Duodenal mucosa (tissue), 2 donors: ENCODE results near the gene ARMC7.

ENCODE experiments used
- H3K27ac ChIP-seq: one replicate; pipeline ENCODE4 v1.7.0; 2013; ENCODE audit warnings: low read depth, low read length
- H3K27me3 ChIP-seq, 2 donors: one replicate each; pipeline ENCODE4 v1.7.0; 2013; ENCODE audit warnings: low read length in 2 of 2, control low read depth in 1 of 2; ENCODE audit not compliant: insufficient read depth in 2 of 2, control insufficient read depth in 1 of 2
- H3K36me3 ChIP-seq, 2 donors: one replicate each; pipeline ENCODE4 v1.7.0; 2013; ENCODE audit warnings: low read length in 2 of 2, control low read depth in 1 of 2; ENCODE audit not compliant: insufficient read depth in 2 of 2, control insufficient read depth in 1 of 2
- H3K4me1 ChIP-seq, 2 donors: one replicate each; pipeline ENCODE4 v1.7.0; 2013; ENCODE audit warnings: low read length in 2 of 2, control low read depth in 1 of 2; ENCODE audit not compliant: insufficient read depth in 2 of 2, control insufficient read depth in 1 of 2
- H3K4me3 ChIP-seq, 2 donors: one replicate each; pipeline ENCODE4 v1.7.0; 2013; ENCODE audit warnings: low read length in 2 of 2, low read depth in 1 of 2
- H3K9ac ChIP-seq, 2 donors: one replicate each; pipeline ENCODE4 v1.7.0; 2013; ENCODE audit warnings: low read length in 2 of 2, low read depth in 1 of 2
- H3K9me3 ChIP-seq, 2 donors: one replicate each; pipeline ENCODE4 v1.7.0; 2013; ENCODE audit warnings: low read length in 2 of 2, control low read depth in 1 of 2; ENCODE audit not compliant: control insufficient read depth in 1 of 2

The ARMC7 gene

DNA sequence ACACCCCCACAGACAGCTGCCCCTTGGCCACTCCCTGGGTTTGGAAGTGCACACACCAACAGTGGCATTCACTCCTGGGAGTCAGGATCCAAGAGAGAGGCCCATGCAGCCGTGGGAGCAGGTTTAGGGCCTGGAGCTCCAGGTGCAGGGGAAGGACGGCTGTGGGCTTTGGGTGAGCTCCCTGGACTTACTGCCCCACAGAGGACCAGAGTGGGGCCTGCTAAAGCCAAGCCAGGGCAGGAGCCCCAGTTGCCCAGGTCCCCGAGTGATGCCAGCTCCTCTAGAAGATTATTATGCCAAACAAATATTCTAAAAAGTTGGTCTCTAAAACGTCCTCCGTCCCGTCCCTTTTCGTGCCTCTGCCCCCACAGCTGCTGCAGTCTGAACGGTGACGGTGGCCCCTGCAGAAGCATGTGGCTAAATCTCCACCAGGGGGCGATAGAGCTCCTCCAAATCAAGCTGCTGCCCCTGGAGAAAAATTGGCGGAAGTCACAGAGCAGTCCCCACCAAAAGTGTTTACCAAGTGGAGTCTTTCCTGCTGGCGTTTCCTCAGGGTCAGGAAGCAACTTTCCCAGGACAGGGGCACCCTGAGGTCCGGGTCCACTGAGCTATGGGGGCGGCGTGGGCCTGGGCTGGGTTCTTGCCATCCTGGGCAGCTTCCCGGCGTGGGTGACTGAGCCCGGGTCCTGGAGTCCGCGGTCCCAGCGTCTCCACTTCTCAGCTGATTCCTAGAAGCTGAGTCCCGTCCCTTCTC lies 4.2 kb downstream of the ARMC7 start:
- peak overlapping the region; percentile 66 to 84 for H3K4me3 ChIP-seq
- H3K9ac ChIP-seq: peak overlapping the region; percentile 35 to 92
- H3K27me3 ChIP-seq: no peaks in the 10 kb centered on the region
- H3K9me3 ChIP-seq: no peaks in the 10 kb centered on the region
- H3K4me1 ChIP-seq: peaks cover 29 to 37% of the 10 kb centered on the region in 2 donors
- H3K27ac ChIP-seq: peak overlapping the region; percentile 78
- H3K36me3 ChIP-seq: peaks cover 4 to 16% of the 10 kb centered on the region in 2 donors

GRCh38 chr17:75114552-75115314 lies 5.0 kb downstream of the ARMC7 start:
- peaks cover 34 to 36% of the 10 kb centered on the region in 2 donors for H3K4me1 ChIP-seq
- H3K9ac ChIP-seq: peak overlapping the region; percentile 35 to 92
- H3K36me3 ChIP-seq: peaks cover 4 to 16% of the 10 kb centered on the region in 2 donors
- H3K9me3 ChIP-seq: no peaks in the 10 kb centered on the region
- H3K27ac ChIP-seq: peak overlapping the region; percentile 78
- peak overlapping the region; percentile 66 to 84 for H3K4me3 ChIP-seq
- H3K27me3 ChIP-seq: no peaks in the 10 kb centered on the region

DNA sequence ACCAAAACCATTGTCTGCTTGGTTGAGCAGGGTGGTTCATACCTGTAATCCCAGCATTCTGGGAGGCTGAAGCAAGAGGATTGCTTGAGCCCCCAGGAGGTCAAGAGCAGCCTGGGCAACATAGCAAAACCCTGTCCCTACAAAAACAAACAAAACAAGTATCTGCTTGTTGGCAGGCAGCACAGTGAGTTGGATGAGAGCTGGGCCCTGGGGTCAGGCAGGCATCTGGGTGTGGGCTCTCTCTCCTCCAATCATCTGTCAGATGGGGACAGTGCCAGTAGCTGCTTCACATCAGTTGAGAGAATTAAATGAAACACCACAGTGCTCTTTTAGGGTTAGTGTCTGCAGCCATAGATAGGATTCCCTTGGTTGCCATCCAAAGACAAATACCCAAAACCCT lies 5.8 kb downstream of the ARMC7 start:
- Histone ChIP-seq H3K9ac (no peak overlapping the region), H3K27me3 (no peaks in the 10 kb centered on the region), H3K4me1 (peaks cover 31 to 35% of the 10 kb centered on the region in 2 donors), H3K9me3 (no peaks in the 10 kb centered on the region), H3K27ac (no peak overlapping the region), H3K4me3 (no peak overlapping the region), H3K36me3 (peaks cover 4 to 16% of the 10 kb centered on the region in 2 donors)

DNA sequence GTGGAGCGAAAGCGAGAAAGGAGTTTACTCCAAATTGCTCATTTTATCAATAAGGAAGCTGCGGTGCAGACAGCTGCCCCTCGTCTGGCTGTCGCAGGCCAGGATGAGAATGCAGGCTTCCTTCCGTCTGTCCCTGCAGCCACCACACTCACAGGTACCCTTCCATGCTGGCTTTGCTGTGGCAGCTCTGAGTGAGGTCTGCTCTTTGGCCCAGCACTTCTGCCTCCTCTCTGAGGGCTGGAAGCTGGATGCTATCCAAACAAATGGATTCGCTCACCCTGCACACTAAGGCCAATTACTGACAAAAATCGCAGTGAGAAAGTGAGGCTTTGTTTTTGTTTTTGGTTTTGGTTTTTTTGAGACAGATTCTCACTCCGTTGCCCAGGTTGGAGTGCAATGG lies 7.0 kb downstream of the ARMC7 start:
- no peak overlapping the region for H3K27ac ChIP-seq
- peaks cover 4 to 21% of the 10 kb centered on the region in 2 donors for H3K36me3 ChIP-seq
- no peaks in the 10 kb centered on the region for H3K27me3 ChIP-seq
- no peak overlapping the region for H3K4me3 ChIP-seq
- no peaks in the 10 kb centered on the region for H3K9me3 ChIP-seq
- no peak overlapping the region for H3K9ac ChIP-seq
- peaks cover 25 to 29% of the 10 kb centered on the region in 2 donors for H3K4me1 ChIP-seq

DNA sequence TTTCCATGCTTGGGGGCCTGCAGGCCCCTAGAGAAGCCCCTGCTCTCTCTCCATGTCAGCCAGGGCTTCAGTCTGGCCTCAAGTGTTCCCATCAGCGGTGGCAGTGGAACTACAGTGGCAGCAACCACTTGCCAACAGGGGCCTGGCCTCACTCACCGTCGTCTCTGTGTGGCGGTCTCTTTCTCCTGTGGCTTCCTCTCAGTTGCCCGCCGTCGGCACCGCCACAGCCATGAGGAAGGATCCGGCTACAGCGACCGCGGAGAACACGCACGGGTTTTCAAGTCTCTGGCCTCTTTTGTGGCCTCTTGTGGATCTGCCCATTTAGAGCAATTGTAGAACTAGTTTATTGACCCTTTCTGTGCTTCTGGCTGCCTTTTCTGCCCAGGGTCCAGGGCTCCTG lies 8.5 kb downstream of the ARMC7 start:
- peaks cover 25 to 29% of the 10 kb centered on the region in 2 donors for H3K4me1 ChIP-seq
- no peaks in the 10 kb centered on the region for H3K9me3 ChIP-seq
- no peak overlapping the region for H3K4me3 ChIP-seq
- peak overlapping the region in 1 of 2 donors; percentile 45 for H3K9ac ChIP-seq
- H3K36me3 ChIP-seq: peaks cover 4 to 21% of the 10 kb centered on the region in 2 donors
- H3K27me3 ChIP-seq: no peaks in the 10 kb centered on the region
- peak overlapping the region; percentile 64 for H3K27ac ChIP-seq

- Histone ChIP-seq H3K4me1 (peaks cover 30 to 33% of the 10 kb centered on the region in 2 donors), H3K36me3 (peaks cover 3 to 12% of the 10 kb centered on the region in 2 donors), H3K9me3 (no peaks in the 10 kb centered on the region), H3K9ac (peak overlapping the region; percentile 66 to 68), H3K27ac (peak overlapping the region; percentile 89), H3K4me3 (peak overlapping the region; percentile 33 to 53), H3K27me3 (no peaks in the 10 kb centered on the region)
These were observed 14.5 kb downstream of the ARMC7 start for GRCh38 chr17:75124041-75124818.

GRCh38 chr17:75124819-75125162 lies 15.0 kb downstream of the ARMC7 start:
- Histone ChIP-seq H3K27ac (peak overlapping the region; percentile 89), H3K4me3 (peak overlapping the region; percentile 33 to 53), H3K4me1 (peaks cover 30 to 31% of the 10 kb centered on the region in 2 donors), H3K36me3 (peaks cover 3 to 18% of the 10 kb centered on the region in 2 donors), H3K9ac (peak overlapping the region; percentile 66 to 68), H3K27me3 (no peaks in the 10 kb centered on the region), H3K9me3 (no peaks in the 10 kb centered on the region)

DNA sequence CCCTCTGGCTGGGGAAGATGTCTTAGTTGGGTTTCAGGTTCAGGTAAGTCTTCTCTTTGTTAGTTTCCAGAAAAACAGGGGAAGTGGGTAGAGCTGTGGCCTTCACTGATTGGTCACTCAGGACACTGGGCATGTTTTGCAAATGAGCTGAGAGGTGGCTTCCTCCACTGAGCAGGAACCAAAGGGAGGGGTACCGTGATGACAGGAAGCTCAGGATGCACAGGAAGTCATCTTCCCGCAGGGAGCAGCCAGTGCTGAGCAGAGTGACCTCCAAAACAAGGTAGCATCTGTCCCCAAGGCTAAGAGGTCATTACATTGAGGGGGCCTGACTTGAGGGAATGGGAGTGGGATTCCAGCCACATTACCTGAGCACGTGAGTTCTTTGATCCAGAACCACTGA lies 16.2 kb downstream of the ARMC7 start:
- Histone ChIP-seq H3K36me3 (peaks cover 3 to 21% of the 10 kb centered on the region in 2 donors), H3K9ac (no peak overlapping the region), H3K4me1 (peaks cover 34 to 38% of the 10 kb centered on the region in 2 donors), H3K27ac (no peak overlapping the region), H3K27me3 (no peaks in the 10 kb centered on the region), H3K9me3 (no peaks in the 10 kb centered on the region), H3K4me3 (no peak overlapping the region)

DNA sequence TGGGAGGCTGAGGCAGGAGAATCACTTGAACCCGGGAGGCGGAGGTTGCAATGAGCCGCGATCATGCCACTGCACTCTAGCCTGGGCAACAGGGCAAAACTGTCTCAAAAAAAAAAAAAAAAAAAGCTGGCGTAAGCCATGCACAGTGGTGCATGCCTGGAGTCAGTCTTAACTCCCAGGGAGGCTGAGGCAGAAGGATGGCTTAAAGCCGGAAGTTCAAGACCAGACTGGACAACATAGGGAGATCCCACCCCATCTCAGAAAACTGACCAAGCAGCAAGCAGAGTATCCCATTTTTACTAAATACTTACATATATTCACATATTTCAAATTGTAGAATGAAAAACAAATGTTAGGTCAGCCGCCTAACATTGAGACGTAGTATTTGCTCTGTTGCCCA lies 17.2 kb downstream of the ARMC7 start:
- Histone ChIP-seq H3K9me3 (no peaks in the 10 kb centered on the region), H3K27me3 (no peaks in the 10 kb centered on the region), H3K27ac (no peak overlapping the region), H3K36me3 (peaks cover 3 to 18% of the 10 kb centered on the region in 2 donors), H3K4me3 (no peak overlapping the region), H3K9ac (no peak overlapping the region), H3K4me1 (peaks cover 34 to 36% of the 10 kb centered on the region in 2 donors)
